K562 (cell line): ENCODE measurements around the gene PPIA. TPM values are rescaled to one million over a fixed set of nuclear protein-coding genes. Genes with fewer than 3 reads are reported as not detected.
A peak's percentile ranks its signal among the peaks of the same experiment; 100 is the strongest.

ENCODE experiments used
- BCLAF1 ChIP-seq, 2 experiments: fragments of 450-650 bp in 1 of 2; IDR thresholded peaks; 2 replicates each; pipeline ENCODE4 v1.6.1; 2011 to 2017; ENCODE audit warnings: low read depth in 2 of 2, antibody characterized with exemption in 1 of 2, borderline replicate concordance in 1 of 2, low read length in 1 of 2, mild to moderate bottlenecking in 1 of 2, mixed read lengths in 1 of 2; ENCODE audit not compliant: control insufficient read depth in 1 of 2
- CREB1 ChIP-seq, 2 experiments: sonication (generic) in 1 of 2; formaldehyde crosslinking in 1 of 2; IDR thresholded peaks; 2 replicates each; pipeline versions ENCODE4 v1.6.1 to v1.8.0; 2012 to 2022; ENCODE audit warnings: inconsistent platforms in 1 of 2, mild to moderate bottlenecking in 1 of 2, missing genetic modification reagents in 1 of 2, moderate library complexity in 1 of 2
- HNRNPLL ChIP-seq: fragments of 200-400 bp; formaldehyde crosslinking; IDR thresholded peaks from 2 replicates; pipeline ENCODE4 v1.6.1; 2017; ENCODE audit warnings: low read length, low read depth, mild to moderate bottlenecking; ENCODE audit not compliant: poor library complexity, severe bottlenecking
- MCM3 ChIP-seq: fragments of 450-650 bp; IDR thresholded peaks from 2 replicates; pipeline ENCODE4 v1.6.1; 2016
- MGA ChIP-seq: fragments of 450-650 bp; IDR thresholded peaks from 2 replicates; pipeline ENCODE4 v1.6.1; 2016; ENCODE audit warnings: mild to moderate bottlenecking, moderate library complexity
- MYC ChIP-seq, 2 experiments: fragments of 250-450 bp in 1 of 2; sonication (Bioruptor Pico) in 1 of 2; IDR thresholded peaks; 2 replicates each; pipeline versions ENCODE4 v1.5.1 to v1.6.1; 2012 to 2021; ENCODE audit warnings: low read depth in 2 of 2, borderline replicate concordance in 1 of 2, improper control_type of control experiment in 1 of 2, low read length in 1 of 2, mild to moderate bottlenecking in 1 of 2, moderate library complexity in 1 of 2
- POLR2AphosphoS2 ChIP-seq: IDR thresholded peaks from 2 replicates; pipeline ENCODE4 v1.6.1; 2012; ENCODE audit warnings: low read length, improper control_type of control experiment
- SMARCC2 ChIP-seq: fragments of 450-650 bp; IDR thresholded peaks from 2 replicates; pipeline ENCODE4 v1.6.1; 2017; ENCODE audit warnings: antibody characterized with exemption, moderate library complexity, mild to moderate bottlenecking, low read depth
- ZBTB8A ChIP-seq: fragments of 450-650 bp; IDR thresholded peaks from 2 replicates; pipeline ENCODE4 v1.6.1; 2018; ENCODE audit warnings: mild to moderate bottlenecking, moderate library complexity; ENCODE audit not compliant: partially characterized antibody
- ZKSCAN1 ChIP-seq: fragments of 150-350 bp; IDR thresholded peaks from 2 replicates; pipeline ENCODE4 v1.6.1; 2016; ENCODE audit warnings: low read depth, low read length
- ZNF584 ChIP-seq: fragments of 200-800 bp; sonication (Bioruptor generic); IDR thresholded peaks from 2 replicates; pipeline ENCODE4 v1.6.1; 2016; ENCODE audit warnings: low read depth, mild to moderate bottlenecking, missing genetic modification characterization, missing compliant biosample characterization
- polyA plus RNA-seq, 8 experiments: library from polyadenylated mRNA; depleted of rRNA in 4 of 8; stranded (reverse) in 5 of 8; unstranded in 3 of 8; fragments of >200 nt; fragmentation: Nextera tagmentation in 2 of 8; fragmentation: Illumina TruSeq in 1 of 8; extraction: Ambion mirVana in 2 of 8; extraction: Trizol in 1 of 8; gene quantifications; 2 replicates each; pipeline versions ENCODE4 v1.2.1 to v1.2.3, GENCODE V29; 2011 to 2014; ENCODE audit warnings: inconsistent platforms in 1 of 8, missing spikeins in 1 of 8
- total RNA-seq, 7 experiments: library from RNA; depleted of rRNA in 6 of 7; stranded (reverse); fragments of >200 nt in 6 of 7; fragmentation: Illumina TruSeq in 2 of 7; extraction: Trizol in 2 of 7; gene quantifications; 2 replicates each; pipeline versions ENCODE4 v1.2.1 to v1.2.3, GENCODE V29; 2011 to 2021; ENCODE audit warnings: low replicate concordance in 1 of 7

PPIA gene
- total and polyA plus RNA-seq, 9 of the 15 experiments (the other 6 are each of a cell fraction or from before 2014, with no cell fraction given), result 2,583 to 7,504 (median 3,973) TPM

GRCh38 chr7:44796504-44797328, at the start of gene PPIA (continued):
- TF ChIP-seq SMARCC2, result no peak
- no peak for TF ChIP-seq MCM3
- TF ChIP-seq BCLAF1 (IDR thresholded peaks at IDR 0.05; ENCODE audit: borderline replicate concordance in 1 of 2, control insufficient read depth in 1 of 2, low read depth in 2 of 2, low read length in 1 of 2), result 0 out of 4 replicates have a peak, but pooled peaks of 1 of the 2 experiments have one; percentile 31
- TF ChIP-seq ZKSCAN1, result no peak
- TF ChIP-seq MYC (IDR thresholded peaks at IDR 0.05; ENCODE audit: low read depth, low read length), result peak; percentile 99
- peak; percentile 94 for TF ChIP-seq MYC (CRISPR knock-in tag; IDR thresholded peaks at IDR 0.05; ENCODE audit: borderline replicate concordance, low read depth)
- peak; percentile 70 for TF ChIP-seq CREB1 (IDR thresholded peaks at IDR 0.05)
- TF ChIP-seq CREB1 (CRISPR knock-in tag; IDR thresholded peaks at IDR 0.05), result peak; percentile 82
- no peak for TF ChIP-seq ZBTB8A
- TF ChIP-seq POLR2AphosphoS2, result peak; percentile 22; the same call in 1 of the 2 replicates
- TF ChIP-seq HNRNPLL, result peak; percentile 49
- TF ChIP-seq MGA, result peak; percentile 90
- no peak for TF ChIP-seq ZNF584
